GM13976 (cell line): ENCODE data around the gene ADGRG3.

ENCODE experiments used
- DNase-seq: peaks from one replicate; pipeline ENCODE4 v3.0.0; 2012; ENCODE audit warnings: low spot score
- CTCF ChIP-seq: IDR thresholded peaks from 2 replicates; pipeline ENCODE4 v1.5.1; 2012; ENCODE audit warnings: borderline replicate concordance, mild to moderate bottlenecking; ENCODE audit not compliant: insufficient read depth; ENCODE audit errors: extremely low read depth, missing control alignments, control extremely low read depth
- in situ Hi-C: fragments of 300-500 bp; cut with MboI; formaldehyde crosslinking; loops from one replicate; pipeline ENCODE4 v1.12.0; 2022; ENCODE audit warnings: low sequenced_read_pairs, mixed read lengths, inconsistent platforms; ENCODE audit not compliant: unreplicated experiment

Gene ADGRG3

GRCh38 chr16:57649846-57650245, 18.3 kb upstream of the ADGRG3 start:
- DNase-seq = no peak
- TF ChIP-seq CTCF = no peak
- in situ Hi-C loops = loop anchor here (5.0 kb wide), 1 partner anchor 53 kb away; no protein-coding TSS in a partner anchor

GRCh38 chr16:57651344-57652333, 16.5 kb upstream of the ADGRG3 start:
- in situ Hi-C loops = no loop called here
- no peak for TF ChIP-seq CTCF
- DNase-seq = no peak

- no peak for DNase-seq
- in situ Hi-C loops = no loop called here
- TF ChIP-seq CTCF = no peak
Measured at GRCh38 chr16:57652695-57653471, 15.2 kb upstream of the ADGRG3 start.

GRCh38 chr16:57653936-57654335, 14.2 kb upstream of the ADGRG3 start:
- no peak for DNase-seq
- TF ChIP-seq CTCF = no peak
- in situ Hi-C loops = no loop called here

- in situ Hi-C loops = no loop called here
- DNase-seq = no peak
- TF ChIP-seq CTCF = no peak
Measured at GRCh38 chr16:57656342-57656955, 11.7 kb upstream of the ADGRG3 start.

- no peak for TF ChIP-seq CTCF
- in situ Hi-C loops = no loop called here
- no peak for DNase-seq
Measured at GRCh38 chr16:57657228-57657627, 10.9 kb upstream of the ADGRG3 start.
